NOMO-1 (cell line): ENCODE data around the gene GOPC.
A peak's percentile ranks its signal among the peaks of the same experiment; 100 is the strongest.
"Not testable (repeated sequence)": the region's sequence is repeated elsewhere in the genome, so short reads cannot be mapped to it uniquely, and the experiment has no call there.

ENCODE experiments used
- DNase-seq, 2 experiments: peaks; one replicate each; lab custom pipeline; 2025; ENCODE audit not compliant: unreplicated experiment in 2 of 2; lab: John Stamatoyannopoulos, UW

Gene GOPC

GRCh38 chr6:117602151-117602898 lies at the start of gene GOPC:
GOPC (minus strand) TSS chr6:117602511; CDS start chr6:117602288, 223 bp downstream.
- DNase-seq: peak; percentile 97

GRCh38 chr6:117651984-117652383 lies 49.7 kb upstream of the GOPC start:
- DNase-seq: not testable (repeated sequence)

- DNase-seq: no peak
Measured at GRCh38 chr6:117642976-117643375, 40.7 kb upstream of the GOPC start.

- DNase-seq: no peak
Measured at GRCh38 chr6:117637770-117638169, 35.5 kb upstream of the GOPC start.

GRCh38 chr6:117629119-117629660 lies 26.9 kb upstream of the GOPC start:
- no peak for DNase-seq

- DNase-seq: no peak
Measured at GRCh38 chr6:117627533-117627932, 25.2 kb upstream of the GOPC start.

- DNase-seq: no peak
Measured at GRCh38 chr6:117624869-117625481, 22.7 kb upstream of the GOPC start.

- no peak for DNase-seq
Measured at GRCh38 chr6:117619178-117619577, 16.9 kb upstream of the GOPC start.

- DNase-seq: no peak
Measured at GRCh38 chr6:117617210-117618035, 15.1 kb upstream of the GOPC start.

- DNase-seq: no peak
Measured at GRCh38 chr6:117616391-117617209, 14.3 kb upstream of the GOPC start.

GRCh38 chr6:117615750-117616390 lies 13.6 kb upstream of the GOPC start:
- DNase-seq: no peak

GRCh38 chr6:117613920-117614560 lies 11.7 kb upstream of the GOPC start:
- no peak for DNase-seq

GRCh38 chr6:117607511-117607910 lies 5.2 kb upstream of the GOPC start:
- DNase-seq: peak in 1 of 2 experiments; percentile 51

- peak; percentile 48 to 63 for DNase-seq
Measured at GRCh38 chr6:117605169-117605826, 3.0 kb upstream of the GOPC start.

GRCh38 chr6:117603821-117604220 lies 1.5 kb upstream of the GOPC start:
- no peak for DNase-seq

- no peak for DNase-seq
Measured at GRCh38 chr6:117602899-117603588, 733 bp upstream of the GOPC start.

- no peak for DNase-seq
Measured at GRCh38 chr6:117601811-117602150, 530 bp downstream of the GOPC start.

- peak in 1 of 2 experiments; percentile 12 for DNase-seq
Measured at GRCh38 chr6:117600008-117600743, 2.1 kb downstream of the GOPC start.
